Neuronal stem cell (in vitro differentiated cells): Measurements from ENCODE around the gene CDRT15L2. TPM values are rescaled to one million over a fixed set of nuclear protein-coding genes. Genes with fewer than 3 reads are reported as not detected.
A peak's percentile ranks its signal among the peaks of the same experiment; 100 is the strongest.
"Not testable (repeated sequence)": the region's sequence is repeated elsewhere in the genome, so short reads cannot be mapped to it uniquely, and the experiment has no call there.

ENCODE experiments used
- DNase-seq: peaks from one replicate; pipeline ENCODE4 v3.0.0-alpha.2; 2013; ENCODE audit warnings: low spot score
- H2AFZ ChIP-seq: one replicate; pipeline ENCODE4 v1.6.1; 2013; ENCODE audit warnings: mild to moderate bottlenecking, low read length, inconsistent platforms
- H2AK5ac ChIP-seq: 2 replicates; pipeline ENCODE4 v1.6.1; 2013; ENCODE audit warnings: low read depth, mild to moderate bottlenecking, inconsistent platforms, low read length, moderate library complexity, mixed read lengths
- H2BK120ac ChIP-seq: 2 replicates; pipeline ENCODE4 v1.6.1; 2013; ENCODE audit warnings: low read depth, mild to moderate bottlenecking, inconsistent platforms, low read length, moderate library complexity, mixed read lengths
- H2BK12ac ChIP-seq: one replicate; pipeline ENCODE4 v1.6.1; 2013; ENCODE audit warnings: low read length, inconsistent platforms
- H2BK15ac ChIP-seq: 2 replicates; pipeline ENCODE4 v1.6.1; 2013; ENCODE audit warnings: mild to moderate bottlenecking, low read length, inconsistent platforms, mixed read lengths
- H2BK5ac ChIP-seq: one replicate; pipeline ENCODE4 v1.6.1; 2013; ENCODE audit warnings: inconsistent platforms, mild to moderate bottlenecking, low read length, moderate library complexity
- H3K14ac ChIP-seq: one replicate; pipeline ENCODE4 v1.6.1; 2013; ENCODE audit warnings: low read length, inconsistent platforms
- H3K18ac ChIP-seq: 2 replicates; pipeline ENCODE4 v1.6.1; 2013; ENCODE audit warnings: low read length, inconsistent platforms
- H3K23ac ChIP-seq: 2 replicates; pipeline ENCODE4 v1.6.1; 2013; ENCODE audit warnings: low read depth, mild to moderate bottlenecking, mixed read lengths, low read length, inconsistent platforms; ENCODE audit not compliant: poor library complexity
- H3K27ac ChIP-seq: replicated peaks from 3 replicates; pipeline ENCODE4 v1.5.1; 2013; ENCODE audit warnings: low read length, inconsistent platforms
- H3K27me3 ChIP-seq, 3 experiments: 2 replicates each; pipeline ENCODE4 v1.6.1; 2013; ENCODE audit warnings: low read length in 3 of 3, mild to moderate bottlenecking in 2 of 3, inconsistent platforms in 1 of 3, low read depth in 1 of 3, mixed read lengths in 1 of 3, moderate library complexity in 1 of 3; ENCODE audit not compliant: control insufficient read depth in 3 of 3, insufficient read depth in 3 of 3
- H3K36me3 ChIP-seq, 2 donors: replicated peaks in 1 of 2; 2 replicates each; pipeline ENCODE4 v1.6.1; 2013; ENCODE audit warnings: low read length in 2 of 2; ENCODE audit not compliant: control insufficient read depth in 2 of 2, insufficient read depth in 2 of 2
- H3K4ac ChIP-seq: 2 replicates; pipeline ENCODE4 v1.6.1; 2013; ENCODE audit warnings: inconsistent platforms, mild to moderate bottlenecking, low read length, moderate library complexity
- H3K4me1 ChIP-seq, 2 donors: 1 replicate in 1 of 2; 2 replicates in 1 of 2; pipeline ENCODE4 v1.6.1; 2013; ENCODE audit warnings: low read length in 2 of 2, low read depth in 1 of 2; ENCODE audit not compliant: control insufficient read depth in 2 of 2, insufficient read depth in 1 of 2
- H3K4me2 ChIP-seq: one replicate; pipeline ENCODE4 v1.6.1; 2013; ENCODE audit warnings: mild to moderate bottlenecking, low read length, inconsistent platforms; ENCODE audit not compliant: insufficient read depth, poor library complexity, severe bottlenecking
- H3K4me3 ChIP-seq, 2 donors: 2 replicates each; pipeline ENCODE4 v1.5.1; 2013; ENCODE audit warnings: low read length in 2 of 2, mild to moderate bottlenecking in 2 of 2, inconsistent platforms in 1 of 2, moderate library complexity in 1 of 2
- H3K79me1 ChIP-seq: one replicate; pipeline ENCODE4 v1.6.1; 2013; ENCODE audit warnings: low read depth, mild to moderate bottlenecking, inconsistent platforms, low read length, moderate library complexity
- H3K9ac ChIP-seq: one replicate; pipeline ENCODE4 v1.6.1; 2013; ENCODE audit warnings: mild to moderate bottlenecking, low read depth, low read length, inconsistent platforms; ENCODE audit not compliant: poor library complexity
- H3K9me3 ChIP-seq, 2 donors: replicated peaks in 1 of 2; 2 replicates each; pipeline versions ENCODE3 to v1.6.1; 2013; ENCODE audit warnings: low read length in 2 of 2, mild to moderate bottlenecking in 2 of 2, inconsistent platforms in 1 of 2, low read depth in 1 of 2, mixed read lengths in 1 of 2, moderate library complexity in 1 of 2; ENCODE audit not compliant: control insufficient read depth in 2 of 2, insufficient read depth in 1 of 2
- H4K8ac ChIP-seq: one replicate; pipeline ENCODE4 v1.6.1; 2013; ENCODE audit warnings: low read depth, mild to moderate bottlenecking, inconsistent platforms, low read length, moderate library complexity
- H4K91ac ChIP-seq: one replicate; pipeline ENCODE4 v1.6.1; 2013; ENCODE audit warnings: low read length, low read depth, mild to moderate bottlenecking, inconsistent platforms; ENCODE audit not compliant: poor library complexity
- WGBS, 2 donors: extraction: QIAGEN DNeasy Blood & Tissue Kit; methylation state at CpG; one replicate each; pipeline ENCODE4 v1.1.7; 2013; ENCODE audit warnings: missing lambda C conversion rate in 2 of 2, mixed read lengths in 1 of 2; ENCODE audit not compliant: insufficient read length in 2 of 2, insufficient replicate concordance in 1 of 2; ENCODE audit errors: extremely low coverage in 2 of 2; 5-methylcytosine and 5-hydroxymethylcytosine counted together
- polyA plus RNA-seq, 2 experiments: library from polyadenylated mRNA; stranded (reverse); fragments of 200-250 nt; gene quantifications; one replicate each; pipeline ENCODE4 v1.2.3, GENCODE V29; 2013

The CDRT15L2 gene
- polyA plus RNA-seq (2013, experiment 1 of 2), result not detected
- polyA plus RNA-seq (2013, experiment 2 of 2), result not detected

DNA sequence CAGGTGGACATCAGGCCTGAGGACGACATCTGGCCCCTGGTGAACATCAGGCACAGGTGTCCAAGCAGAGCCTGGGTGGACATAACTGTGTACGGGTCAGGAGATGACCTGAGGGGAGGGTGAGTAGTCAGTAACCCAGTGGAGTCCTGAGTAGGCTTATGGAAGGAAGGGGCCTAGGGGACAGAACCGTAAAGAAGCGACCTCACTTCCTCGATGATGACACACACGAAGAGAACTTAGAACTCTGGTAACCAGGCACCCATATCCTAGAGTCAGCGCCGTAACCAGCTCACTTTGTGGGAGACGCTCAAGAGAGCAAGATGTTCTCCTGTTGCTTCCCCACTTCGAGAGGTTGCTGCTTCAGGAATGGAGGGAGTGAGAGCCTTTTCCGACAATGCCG is at the start of gene CDRT15L2:
CDRT15L2 (plus strand) TSS at position 301 of the 400 bp plus-strand sequence; CDS start at position 321, 20 bp downstream.
- not testable (repeated sequence) for H3K4ac ChIP-seq, H3K18ac ChIP-seq, H3K4me2 ChIP-seq, H2BK5ac ChIP-seq, H3K4me1 ChIP-seq, H2BK120ac ChIP-seq, H3K9me3 ChIP-seq, H3K79me1 ChIP-seq, H2AFZ ChIP-seq, H3K4me3 ChIP-seq, DNase-seq, H3K27me3 ChIP-seq, H3K23ac ChIP-seq, H2AK5ac ChIP-seq, H2BK12ac ChIP-seq, H3K27ac ChIP-seq, H4K91ac ChIP-seq, H3K14ac ChIP-seq, H3K9ac ChIP-seq, H2BK15ac ChIP-seq, H3K36me3 ChIP-seq, H4K8ac ChIP-seq
- WGBS, 2 donors, result no CpG with 5 or more reads among the region's 12 CpGs

DNA sequence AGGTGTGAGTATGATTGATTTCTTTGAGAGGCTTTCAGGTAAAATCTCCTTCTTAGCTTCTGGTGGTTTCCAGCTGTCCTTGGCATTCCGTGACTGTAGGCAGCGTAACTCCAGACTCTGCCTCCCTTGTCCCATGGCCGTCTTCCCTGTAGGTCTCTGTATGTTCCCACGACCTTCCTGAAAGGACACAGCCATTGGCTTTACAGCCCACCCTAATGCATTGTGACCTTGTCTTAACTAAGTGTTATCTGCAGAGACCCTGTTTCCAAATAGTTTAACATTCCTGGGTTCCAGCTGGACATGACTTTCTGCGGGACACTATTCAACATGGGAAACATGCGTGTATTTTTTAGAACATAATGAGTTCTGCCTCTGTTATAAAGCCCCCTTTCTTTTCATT is 49.4 kb upstream of the CDRT15L2 start:
- not testable (repeated sequence) for H4K91ac ChIP-seq, H2BK120ac ChIP-seq, H3K9me3 ChIP-seq, H3K27me3 ChIP-seq, H3K36me3 ChIP-seq, H2AK5ac ChIP-seq, H3K4me2 ChIP-seq, H3K9ac ChIP-seq, DNase-seq, H2BK5ac ChIP-seq, H3K18ac ChIP-seq, H2BK12ac ChIP-seq, H4K8ac ChIP-seq, H3K4me3 ChIP-seq, H3K4ac ChIP-seq, H2AFZ ChIP-seq, H3K23ac ChIP-seq, H3K27ac ChIP-seq, H3K4me1 ChIP-seq, H3K14ac ChIP-seq, H3K79me1 ChIP-seq, H2BK15ac ChIP-seq
- no CpG with 5 or more reads among the region's 6 CpGs for WGBS, 2 donors

DNA sequence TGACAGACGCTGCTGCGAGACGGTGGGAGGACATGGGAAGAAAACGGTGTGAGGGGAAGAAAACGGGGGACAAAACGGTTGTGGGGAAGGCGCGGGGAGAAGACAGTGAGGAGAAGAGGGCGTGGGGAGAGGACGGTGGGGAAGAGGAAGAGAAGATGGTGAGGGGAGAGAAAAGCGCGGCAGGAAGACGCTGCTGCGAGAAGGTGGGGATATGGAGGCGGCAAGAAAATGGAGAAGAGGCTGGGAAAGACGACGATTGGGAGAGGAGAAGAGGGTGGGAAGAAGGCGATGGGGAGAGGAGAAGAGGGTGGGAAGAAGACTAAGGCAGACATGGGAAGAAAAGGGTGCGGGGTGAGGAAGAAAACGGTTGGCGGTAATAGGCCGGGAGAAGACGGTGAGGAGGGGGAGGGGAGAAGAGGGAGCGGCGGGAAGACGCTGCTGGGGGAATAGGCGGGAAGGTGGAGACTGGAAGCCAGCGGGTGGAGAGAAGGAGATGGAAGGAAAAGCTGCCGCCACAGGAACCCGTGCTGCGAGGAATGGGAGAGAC is 46.9 kb upstream of the CDRT15L2 start:
- H3K18ac ChIP-seq, H2AK5ac ChIP-seq, H3K9me3 ChIP-seq, H3K4me2 ChIP-seq, H2BK5ac ChIP-seq, H3K4me1 ChIP-seq, H2BK120ac ChIP-seq, H3K9ac ChIP-seq, H3K14ac ChIP-seq, H3K4ac ChIP-seq, H4K91ac ChIP-seq, H3K27me3 ChIP-seq, H3K36me3 ChIP-seq, H2AFZ ChIP-seq, H3K79me1 ChIP-seq, H2BK15ac ChIP-seq, DNase-seq, H4K8ac ChIP-seq, H3K23ac ChIP-seq, H2BK12ac ChIP-seq: not testable (repeated sequence)
- WGBS, 2 donors, result no CpG with 5 or more reads among the region's 31 CpGs
- Histone ChIP-seq H3K4me3 (peak overlapping the region; percentile 56 to 67), H3K27ac (peak overlapping the region; percentile 70)

DNA sequence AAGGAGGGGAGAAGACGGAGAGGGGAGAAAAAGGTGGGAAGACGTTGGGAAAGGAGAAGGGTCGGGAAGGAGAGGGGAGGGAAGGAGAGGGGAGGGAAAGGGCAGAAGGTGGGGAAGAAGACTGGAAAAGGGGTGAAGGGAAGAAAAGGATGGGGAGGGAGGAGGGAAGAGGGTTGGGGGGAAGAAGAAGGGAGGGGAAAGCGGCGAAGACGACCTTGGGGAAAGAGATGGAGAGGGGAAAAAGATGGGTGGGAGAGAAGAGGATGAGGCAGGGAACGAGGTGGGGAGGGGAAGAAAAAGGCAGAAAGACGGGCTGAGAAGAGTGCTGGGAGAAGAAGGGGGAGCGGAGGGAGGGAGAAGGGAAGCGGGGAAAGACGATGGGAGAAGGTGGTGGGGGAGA is 46.3 kb upstream of the CDRT15L2 start:
- H3K14ac ChIP-seq, result not testable (repeated sequence)

More for the DNA sequence above, 46.3 kb upstream of the CDRT15L2 start:
- H3K79me1 ChIP-seq, H3K36me3 ChIP-seq, H3K9ac ChIP-seq, DNase-seq, H2BK120ac ChIP-seq, H2BK5ac ChIP-seq, H4K91ac ChIP-seq, H2AK5ac ChIP-seq, H3K27ac ChIP-seq, H3K23ac ChIP-seq, H3K4ac ChIP-seq, H3K9me3 ChIP-seq, H3K27me3 ChIP-seq, H3K18ac ChIP-seq, H4K8ac ChIP-seq, H2BK12ac ChIP-seq, H2BK15ac ChIP-seq, H3K4me1 ChIP-seq: not testable (repeated sequence)
- H3K4me3 ChIP-seq, result peak overlapping the region; percentile 56 to 71
- peak overlapping the region; percentile 56 for H2AFZ ChIP-seq
- H3K4me2 ChIP-seq, result peak overlapping the region; percentile 25
- WGBS, 2 donors, result no CpG with 5 or more reads among the region's 11 CpGs
